Panc1 (cell line): ENCODE data around the gene SCRN3. TPM values are rescaled to one million over a fixed set of nuclear protein-coding genes. Genes with fewer than 3 reads are reported as not detected.

Source experiments
- ATAC-seq: fragments of 200-7000 bp; cut with Tn5 transposase; 2 replicates; pipeline ENCODE4 v1.9.1; 2020; ENCODE audit warnings: mild to moderate bottlenecking, moderate library complexity
- BruUV-seq: library from RNA; stranded (reverse); fragments of 400-500 nt; replicated peaks from 2 replicates; lab custom pipeline; 2021; lab: Mats Ljungman, UMichigan
- CTCF ChIA-PET: fragments of 300-600 bp; sonication (Branson Sonifier 250); formaldehyde crosslinking; loops from one replicate; lab custom pipeline; 2022; ENCODE audit warnings: antibody characterized with exemption; lab: Charles Lee
- POLR2A ChIA-PET: fragments of 300-600 bp; sonication (Branson Sonifier 250); formaldehyde crosslinking; loops from one replicate; lab custom pipeline; 2022; ENCODE audit warnings: antibody characterized with exemption; lab: Charles Lee
- DNase-seq: peaks from one replicate; pipeline ENCODE4 v3.0.0-alpha.2; 2010; ENCODE audit warnings: low read depth, low spot score
- H3K27ac ChIP-seq: 2 replicates; pipeline ENCODE4 v1.5.1; 2011; ENCODE audit warnings: mild to moderate bottlenecking, low read length, inconsistent platforms
- H3K27me3 ChIP-seq: fragments of 200-500 bp; sonication (Bioruptor generic); 2 replicates; pipeline ENCODE4 v1.6.0; 2014; ENCODE audit warnings: low read length, inconsistent platforms; ENCODE audit not compliant: control insufficient read depth, insufficient read depth
- H3K36me3 ChIP-seq: fragments of 200-500 bp; sonication (Bioruptor generic); 2 replicates; pipeline ENCODE4 v1.5.1; 2014; ENCODE audit warnings: inconsistent platforms, mild to moderate bottlenecking, low read length, moderate library complexity; ENCODE audit not compliant: control insufficient read depth, insufficient read depth
- H3K4me1 ChIP-seq: 2 replicates; pipeline ENCODE4 v1.5.1; 2011; ENCODE audit warnings: inconsistent platforms, mild to moderate bottlenecking, low read length, moderate library complexity; ENCODE audit not compliant: control insufficient read depth, insufficient read depth
- H3K4me3 ChIP-seq, 2 experiments: 2 replicates each; pipeline ENCODE4 v1.5.1; 2011 to 2012; ENCODE audit warnings: low read depth in 2 of 2, low read length in 2 of 2, mild to moderate bottlenecking in 2 of 2, inconsistent platforms in 1 of 2, moderate library complexity in 1 of 2
- H3K9me3 ChIP-seq: fragments of 200-500 bp; sonication (Bioruptor generic); 2 replicates; pipeline ENCODE4 v1.5.1; 2014; ENCODE audit warnings: low read depth, mild to moderate bottlenecking, inconsistent platforms, low read length, moderate library complexity; ENCODE audit not compliant: control insufficient read depth, insufficient read depth
- POLR2AphosphoS5 ChIP-seq: IDR thresholded peaks from 2 replicates; pipeline ENCODE4 v1.6.1; 2012; ENCODE audit warnings: mild to moderate bottlenecking, low read depth, low read length, moderate library complexity
- SIN3A ChIP-seq: IDR thresholded peaks from 2 replicates; pipeline ENCODE4 v1.6.1; 2012; ENCODE audit warnings: low read depth, mild to moderate bottlenecking, low read length, moderate library complexity, borderline replicate concordance; ENCODE audit not compliant: insufficient read depth
- TCF7L2 ChIP-seq: IDR thresholded peaks from 2 replicates; pipeline ENCODE4 v1.6.1; 2011; ENCODE audit warnings: mild to moderate bottlenecking, low read depth, low read length, inconsistent platforms
- in situ Hi-C: cut with HindIII; loops from 2 replicates; pipeline ENCODE4 v1.10.0; 2016; ENCODE audit warnings: low sequenced_read_pairs, low pct_unique_long_range_greater_than_20kb
- intact Hi-C: fragments of 100-400 bp; cut with micrococcal nuclease; formaldehyde crosslinking; loops from one replicate; pipeline ENCODE4 v1.10.0; 2022; ENCODE audit not compliant: unreplicated experiment
- total RNA-seq: library from RNA; stranded (reverse); gene quantifications from one replicate; pipeline ENCODE4 v1.2.1, GENCODE V29; 2021; ENCODE audit not compliant: unreplicated experiment
- TF ChIP-seq, protein P1 (sequence below), 2 experiments: IDR thresholded peaks; 2 replicates each; pipeline ENCODE4 v1.6.1; 2011 to 2012; ENCODE audit warnings: low read depth in 2 of 2, control low read depth in 1 of 2, low read length in 1 of 2, mild to moderate bottlenecking in 1 of 2, moderate library complexity in 1 of 2; ENCODE audit not compliant: insufficient read depth in 1 of 2
- TF ChIP-seq, protein P2 (sequence below): fragments of 450-650 bp; IDR thresholded peaks from 2 replicates; pipeline ENCODE4 v1.5.1; 2017; ENCODE audit warnings: mild to moderate bottlenecking

The SCRN3 gene
- total RNA-seq, 1 experiment from 2014 or later: 16.2 TPM

DNA sequence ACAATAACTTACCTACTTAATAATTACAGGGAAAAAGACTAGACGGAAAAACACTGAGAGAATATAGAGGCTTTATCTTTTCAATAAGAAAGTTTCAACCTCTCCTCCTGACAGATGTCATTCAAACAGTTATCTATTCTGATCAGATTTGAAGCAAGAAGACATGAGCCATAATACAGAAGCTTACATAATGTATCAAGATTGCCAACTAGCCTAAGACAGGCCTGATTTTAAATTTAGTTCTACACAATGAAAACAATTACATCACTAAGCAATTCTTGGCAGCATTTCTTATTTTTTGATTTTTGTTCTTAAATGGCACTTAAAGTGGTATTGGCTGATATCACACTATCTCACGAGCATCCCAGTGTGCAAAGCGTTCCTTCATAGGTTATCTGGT lies 49.7 kb downstream of the SCRN3 start:
- Histone ChIP-seq H3K27ac (no peak overlapping the region), H3K27me3 (no peaks in the 10 kb centered on the region), H3K4me1 (peaks cover 5% of the 10 kb centered on the region), H3K36me3 (no peaks in the 10 kb centered on the region), H3K4me3 (no peak overlapping the region), H3K9me3 (no peaks in the 10 kb centered on the region)
- CTCF ChIA-PET: no interaction called here
- POLR2A ChIA-PET: no interaction called here
- no TSS peak for BruUV-seq
- ATAC-seq (no peak), DNase-seq (no peak)
- intact Hi-C loops (no loop called here), in situ Hi-C loops (no loop called here)
- TF ChIP-seq SIN3A (no peak), TCF7L2 (no peak), POLR2AphosphoS5 (no peak)
- TF ChIP-seq, protein P1, sequence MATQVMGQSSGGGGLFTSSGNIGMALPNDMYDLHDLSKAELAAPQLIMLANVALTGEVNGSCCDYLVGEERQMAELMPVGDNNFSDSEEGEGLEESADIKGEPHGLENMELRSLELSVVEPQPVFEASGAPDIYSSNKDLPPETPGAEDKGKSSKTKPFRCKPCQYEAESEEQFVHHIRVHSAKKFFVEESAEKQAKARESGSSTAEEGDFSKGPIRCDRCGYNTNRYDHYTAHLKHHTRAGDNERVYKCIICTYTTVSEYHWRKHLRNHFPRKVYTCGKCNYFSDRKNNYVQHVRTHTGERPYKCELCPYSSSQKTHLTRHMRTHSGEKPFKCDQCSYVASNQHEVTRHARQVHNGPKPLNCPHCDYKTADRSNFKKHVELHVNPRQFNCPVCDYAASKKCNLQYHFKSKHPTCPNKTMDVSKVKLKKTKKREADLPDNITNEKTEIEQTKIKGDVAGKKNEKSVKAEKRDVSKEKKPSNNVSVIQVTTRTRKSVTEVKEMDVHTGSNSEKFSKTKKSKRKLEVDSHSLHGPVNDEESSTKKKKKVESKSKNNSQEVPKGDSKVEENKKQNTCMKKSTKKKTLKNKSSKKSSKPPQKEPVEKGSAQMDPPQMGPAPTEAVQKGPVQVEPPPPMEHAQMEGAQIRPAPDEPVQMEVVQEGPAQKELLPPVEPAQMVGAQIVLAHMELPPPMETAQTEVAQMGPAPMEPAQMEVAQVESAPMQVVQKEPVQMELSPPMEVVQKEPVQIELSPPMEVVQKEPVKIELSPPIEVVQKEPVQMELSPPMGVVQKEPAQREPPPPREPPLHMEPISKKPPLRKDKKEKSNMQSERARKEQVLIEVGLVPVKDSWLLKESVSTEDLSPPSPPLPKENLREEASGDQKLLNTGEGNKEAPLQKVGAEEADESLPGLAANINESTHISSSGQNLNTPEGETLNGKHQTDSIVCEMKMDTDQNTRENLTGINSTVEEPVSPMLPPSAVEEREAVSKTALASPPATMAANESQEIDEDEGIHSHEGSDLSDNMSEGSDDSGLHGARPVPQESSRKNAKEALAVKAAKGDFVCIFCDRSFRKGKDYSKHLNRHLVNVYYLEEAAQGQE (IDR thresholded peaks at IDR 0.05; ENCODE audit: insufficient read depth in 1 of 2, low read depth in 2 of 2, low read length in 1 of 2): no peak
- TF ChIP-seq, protein P2, sequence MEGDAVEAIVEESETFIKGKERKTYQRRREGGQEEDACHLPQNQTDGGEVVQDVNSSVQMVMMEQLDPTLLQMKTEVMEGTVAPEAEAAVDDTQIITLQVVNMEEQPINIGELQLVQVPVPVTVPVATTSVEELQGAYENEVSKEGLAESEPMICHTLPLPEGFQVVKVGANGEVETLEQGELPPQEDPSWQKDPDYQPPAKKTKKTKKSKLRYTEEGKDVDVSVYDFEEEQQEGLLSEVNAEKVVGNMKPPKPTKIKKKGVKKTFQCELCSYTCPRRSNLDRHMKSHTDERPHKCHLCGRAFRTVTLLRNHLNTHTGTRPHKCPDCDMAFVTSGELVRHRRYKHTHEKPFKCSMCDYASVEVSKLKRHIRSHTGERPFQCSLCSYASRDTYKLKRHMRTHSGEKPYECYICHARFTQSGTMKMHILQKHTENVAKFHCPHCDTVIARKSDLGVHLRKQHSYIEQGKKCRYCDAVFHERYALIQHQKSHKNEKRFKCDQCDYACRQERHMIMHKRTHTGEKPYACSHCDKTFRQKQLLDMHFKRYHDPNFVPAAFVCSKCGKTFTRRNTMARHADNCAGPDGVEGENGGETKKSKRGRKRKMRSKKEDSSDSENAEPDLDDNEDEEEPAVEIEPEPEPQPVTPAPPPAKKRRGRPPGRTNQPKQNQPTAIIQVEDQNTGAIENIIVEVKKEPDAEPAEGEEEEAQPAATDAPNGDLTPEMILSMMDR: no peak

DNA sequence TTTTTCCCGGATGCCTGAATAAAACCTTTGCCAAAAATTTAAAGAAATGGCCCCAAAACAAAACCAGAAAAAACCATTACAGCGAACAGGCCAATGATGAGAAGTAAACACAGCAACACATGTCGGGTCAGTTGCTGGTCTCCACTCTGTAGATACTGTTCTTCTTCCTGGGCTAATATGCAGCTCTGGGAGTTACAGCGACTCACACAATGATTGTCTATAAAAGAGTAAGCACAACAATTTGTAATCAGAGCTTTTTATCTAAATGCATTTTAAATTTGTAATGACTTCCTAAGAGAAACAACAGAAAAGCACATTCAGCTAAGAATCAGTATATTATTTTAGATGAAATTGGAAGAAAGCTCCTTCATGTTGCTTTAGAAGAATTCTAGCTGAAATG lies 51.0 kb downstream of the SCRN3 start:
- Histone ChIP-seq H3K9me3 (no peaks in the 10 kb centered on the region), H3K27me3 (no peaks in the 10 kb centered on the region), H3K27ac (no peak overlapping the region), H3K4me3 (no peak overlapping the region), H3K4me1 (peaks cover 5% of the 10 kb centered on the region), H3K36me3 (no peaks in the 10 kb centered on the region)
- ChIA-PET CTCF (interaction anchor here (0.6 kb wide), 1 partner anchor 10 kb away, joined by 3 read pairs; no protein-coding TSS in a partner anchor), POLR2A (no interaction called here)
- DNase-seq (no peak), ATAC-seq (no peak)
- no TSS peak for BruUV-seq
- TF ChIP-seq, protein P1 (IDR thresholded peaks at IDR 0.05; ENCODE audit: insufficient read depth in 1 of 2, low read depth in 2 of 2, low read length in 1 of 2): no peak
- TF ChIP-seq, protein P2: no peak
- in situ Hi-C loops: no loop called here
- intact Hi-C loops: no loop called here
